GM18867 (cell line): ENCODE measurements around the gene RPS6KB2.

Source experiments
- ATAC-seq: cut with Tn5 transposase; IDR thresholded peaks from one replicate; pipeline ENCODE4 v1.9.1; 2021; ENCODE audit warnings: mild to moderate bottlenecking, moderate library complexity; ENCODE audit not compliant: unreplicated experiment

The RPS6KB2 gene

DNA sequence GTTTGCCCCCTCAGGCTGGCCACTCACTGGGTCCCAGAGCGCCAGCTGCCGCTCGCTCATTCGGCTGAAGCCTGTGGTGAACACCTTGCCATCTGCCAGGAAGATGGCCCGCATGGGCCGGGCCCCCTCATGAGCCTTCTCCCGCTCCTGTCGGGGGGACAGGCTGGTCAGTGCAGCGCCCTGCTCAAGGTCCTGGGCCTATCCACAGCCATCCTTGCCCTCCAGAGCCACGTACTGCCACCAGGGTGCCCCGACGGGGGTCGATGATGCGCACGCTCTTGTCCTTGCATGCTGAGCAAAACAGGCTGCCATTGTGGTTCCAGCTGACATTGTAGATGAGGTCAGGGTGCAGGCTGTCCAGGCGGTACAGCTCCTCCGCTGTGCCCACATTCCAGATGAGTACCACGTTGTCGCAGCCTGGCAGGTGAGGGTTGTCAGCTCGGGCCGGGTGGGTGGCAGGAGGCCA is 12.8 kb downstream of the RPS6KB2 start:
- no peak for ATAC-seq

DNA sequence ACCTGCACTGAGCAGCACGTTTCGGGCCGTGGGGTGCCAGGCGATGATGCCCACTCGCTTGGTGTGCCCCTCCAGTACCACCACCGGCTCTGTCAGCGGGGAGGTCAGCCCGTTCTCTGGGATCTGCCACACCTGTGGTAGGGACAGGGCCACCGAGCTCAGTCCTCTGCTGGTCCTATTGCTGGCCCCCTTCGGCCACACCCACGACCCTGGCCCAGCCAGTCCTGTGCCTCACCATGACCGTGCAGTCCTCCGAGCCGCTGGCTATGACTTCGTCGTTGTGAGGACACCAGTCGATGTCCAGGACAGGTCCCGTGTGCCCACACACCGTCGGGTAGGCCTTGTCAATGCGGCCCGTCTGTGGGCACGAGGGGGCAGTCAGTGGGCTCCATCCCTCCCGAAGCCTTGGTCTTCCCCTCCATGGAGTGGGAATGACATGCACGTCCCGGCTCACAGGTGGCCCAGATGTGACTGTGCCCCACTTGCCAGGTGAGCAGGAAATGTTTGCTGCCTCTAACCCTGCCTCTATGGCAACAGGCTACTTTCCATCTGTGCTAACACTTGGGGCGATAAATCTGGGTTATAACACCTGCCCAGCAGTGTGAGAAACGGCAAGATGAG is 13.5 kb downstream of the RPS6KB2 start:
- ATAC-seq: no peak

DNA sequence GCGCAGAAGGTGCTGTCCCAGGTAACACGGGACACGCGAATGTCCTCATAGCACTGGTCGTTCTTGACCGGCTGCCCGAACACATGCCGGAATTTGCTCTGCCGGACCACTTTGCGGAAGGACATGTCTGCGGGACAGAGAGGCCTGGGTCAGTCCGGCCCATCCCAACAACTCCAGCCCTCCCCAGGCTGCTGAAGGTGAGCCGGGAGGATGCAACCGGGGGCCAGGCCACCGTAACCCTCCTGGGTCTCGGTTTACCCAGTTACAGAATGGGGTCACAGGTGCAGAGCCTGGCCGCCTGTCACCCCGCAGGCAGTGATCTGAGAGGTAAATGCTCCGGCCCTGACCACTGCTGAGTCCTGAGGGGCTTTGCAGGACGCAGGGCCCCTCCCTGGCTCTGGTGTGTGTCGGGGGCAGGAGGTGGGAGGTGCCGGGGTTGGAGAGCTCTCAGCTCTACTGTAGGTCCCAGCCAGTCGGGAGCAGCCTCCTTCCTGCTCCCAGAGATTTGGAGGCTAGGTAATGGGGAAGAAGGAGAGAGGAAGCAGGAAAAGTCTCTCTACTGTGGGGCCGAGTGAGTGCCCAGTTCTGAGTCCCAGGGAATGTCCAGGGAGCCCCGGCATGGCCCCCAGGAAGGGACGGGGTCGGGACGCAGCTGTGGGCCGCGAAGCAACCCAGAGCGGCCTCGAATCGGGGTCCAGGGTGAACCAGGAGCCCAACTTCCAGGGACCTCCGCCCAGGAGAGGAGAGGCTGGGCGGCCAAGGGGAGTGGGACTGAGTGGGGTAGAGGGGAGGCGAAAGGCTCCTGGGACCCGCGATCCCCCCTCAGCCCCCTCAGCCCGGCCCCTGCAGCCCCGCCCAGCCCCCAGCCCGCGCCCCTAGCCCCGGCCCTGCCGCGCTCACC is 14.5 kb downstream of the RPS6KB2 start:
- ATAC-seq: peak; percentile 3

DNA sequence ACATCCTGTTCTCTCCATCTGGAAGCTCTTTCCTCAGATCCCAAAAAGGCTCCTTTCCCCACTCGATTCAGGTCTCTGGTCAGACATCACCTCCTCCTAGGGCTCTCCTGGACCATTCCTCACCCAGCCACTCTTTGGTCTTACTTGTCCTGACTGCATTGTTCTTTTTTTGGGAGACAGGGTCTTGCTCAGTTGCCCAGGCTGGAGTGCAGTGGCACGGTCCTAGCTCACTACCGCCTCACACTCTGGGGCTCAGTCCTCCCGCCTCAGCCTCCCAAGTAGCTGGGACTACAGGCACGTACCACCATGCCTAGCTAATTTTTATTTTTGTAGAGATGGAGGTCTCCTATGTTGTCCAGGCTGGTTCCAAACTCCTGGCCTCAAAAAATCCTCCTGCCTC is 17.2 kb downstream of the RPS6KB2 start:
- no peak for ATAC-seq

DNA sequence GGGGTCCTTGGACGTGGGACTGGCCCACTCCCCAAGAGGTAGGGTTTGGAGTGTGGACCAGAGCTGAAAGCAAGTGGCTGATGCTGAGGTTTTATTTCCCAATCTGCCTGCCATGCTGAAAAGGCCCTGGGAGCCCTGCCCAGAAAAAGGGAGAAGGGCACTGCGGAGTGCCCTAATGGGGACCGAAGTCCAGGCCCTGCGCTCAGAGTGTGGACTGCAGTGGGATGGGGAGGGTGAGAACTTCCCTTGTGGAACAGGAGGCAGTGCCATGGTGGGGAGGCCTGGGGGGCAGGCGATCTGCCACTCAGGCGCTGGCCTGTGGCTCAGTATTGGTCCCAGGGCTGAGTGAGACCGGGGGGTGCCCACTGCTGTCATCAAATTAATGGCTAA is 19.9 kb downstream of the RPS6KB2 start:
- no peak for ATAC-seq

DNA sequence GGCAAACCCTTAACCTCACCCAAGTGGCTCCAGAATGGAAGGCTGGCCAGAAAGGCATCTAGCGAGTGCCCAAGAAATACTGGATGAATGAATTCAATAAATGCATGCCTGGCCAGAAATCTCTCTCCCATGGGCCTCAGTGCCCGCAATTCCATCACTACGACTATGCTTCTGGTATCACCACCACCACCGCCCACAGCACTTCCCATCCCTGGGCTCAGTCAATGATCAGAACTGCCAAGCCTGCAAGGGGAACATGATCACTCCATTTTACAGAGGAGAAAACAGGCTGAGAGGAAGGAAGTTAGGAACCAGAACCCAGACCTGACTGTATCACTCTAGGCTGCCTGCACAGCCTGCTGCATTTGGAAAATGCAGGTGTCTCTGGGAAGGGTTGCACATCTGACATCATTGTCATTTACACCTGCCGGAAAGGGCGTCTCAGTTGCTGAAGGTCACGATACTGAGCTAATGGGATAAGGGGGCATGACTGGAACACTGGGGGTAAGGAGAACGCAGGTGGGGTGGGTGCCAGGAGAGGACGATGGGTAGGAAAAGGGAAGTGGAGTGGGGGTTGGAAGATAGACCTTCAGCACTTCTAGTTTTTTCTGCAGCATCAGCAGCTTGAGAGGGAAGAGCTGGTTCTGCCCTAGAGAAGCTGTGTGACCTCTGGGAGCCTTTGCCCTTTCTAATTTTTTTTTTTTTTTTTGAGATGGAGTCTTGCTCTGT is 21.0 kb downstream of the RPS6KB2 start:
- no peak for ATAC-seq

DNA sequence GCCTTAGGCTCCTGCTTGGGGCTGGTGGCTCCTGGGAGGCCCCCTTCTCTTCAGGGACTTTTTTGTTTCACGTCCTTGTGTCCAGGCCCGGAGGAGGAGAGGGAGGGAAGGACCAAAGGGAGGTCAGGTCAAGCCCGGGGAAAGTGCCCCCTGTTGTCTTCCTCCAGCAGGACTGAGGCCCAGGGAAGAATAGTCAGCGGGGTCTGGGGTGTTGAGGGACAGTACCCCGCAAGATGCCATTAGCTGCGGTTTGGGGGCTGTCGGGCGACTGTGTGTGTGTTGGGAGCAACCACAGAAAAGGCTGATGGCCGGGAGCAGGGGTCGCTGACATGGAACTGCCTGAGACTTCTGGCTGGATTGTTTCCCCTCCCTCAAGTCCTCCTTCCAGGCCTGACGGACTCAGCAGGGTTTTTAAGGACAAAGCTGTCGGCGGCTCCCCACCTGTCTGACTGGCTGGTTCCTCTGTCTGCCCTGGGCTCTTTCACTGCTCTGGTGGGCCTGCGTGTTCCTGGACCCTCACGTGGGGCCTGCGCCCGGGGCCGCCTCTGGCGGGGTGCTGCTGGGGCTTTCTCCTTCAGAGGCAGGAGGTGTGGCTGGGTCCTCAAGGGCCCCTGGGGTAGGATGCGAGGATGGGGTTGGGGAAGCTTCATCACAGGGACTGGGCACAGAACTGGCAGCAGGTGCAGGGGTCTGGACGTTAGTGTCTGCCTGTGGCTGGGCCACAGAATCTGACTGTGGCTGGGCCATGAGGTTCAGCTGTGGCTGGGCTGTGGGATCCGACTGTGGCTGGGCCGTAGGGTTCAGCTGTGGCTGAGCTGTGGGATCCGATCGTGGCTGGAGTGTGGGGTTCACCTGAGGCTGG is 22.7 kb downstream of the RPS6KB2 start:
- ATAC-seq: no peak

DNA sequence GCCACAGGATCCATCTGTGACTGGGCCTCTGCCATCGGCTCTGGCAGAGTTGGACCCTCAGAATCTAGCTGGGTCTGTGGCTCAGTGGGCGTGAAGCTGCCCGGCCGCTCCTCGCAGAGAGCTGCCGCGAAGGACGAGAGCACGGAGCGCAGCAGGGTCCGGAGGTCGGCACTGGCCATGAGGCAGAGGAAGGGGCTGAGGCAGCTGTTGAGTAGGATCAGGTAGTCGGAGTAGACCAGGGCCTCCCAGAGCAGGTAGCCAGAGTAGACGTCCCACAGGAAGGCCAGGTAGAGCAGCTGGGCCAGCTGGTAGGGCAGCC is 23.3 kb downstream of the RPS6KB2 start:
- no peak for ATAC-seq

DNA sequence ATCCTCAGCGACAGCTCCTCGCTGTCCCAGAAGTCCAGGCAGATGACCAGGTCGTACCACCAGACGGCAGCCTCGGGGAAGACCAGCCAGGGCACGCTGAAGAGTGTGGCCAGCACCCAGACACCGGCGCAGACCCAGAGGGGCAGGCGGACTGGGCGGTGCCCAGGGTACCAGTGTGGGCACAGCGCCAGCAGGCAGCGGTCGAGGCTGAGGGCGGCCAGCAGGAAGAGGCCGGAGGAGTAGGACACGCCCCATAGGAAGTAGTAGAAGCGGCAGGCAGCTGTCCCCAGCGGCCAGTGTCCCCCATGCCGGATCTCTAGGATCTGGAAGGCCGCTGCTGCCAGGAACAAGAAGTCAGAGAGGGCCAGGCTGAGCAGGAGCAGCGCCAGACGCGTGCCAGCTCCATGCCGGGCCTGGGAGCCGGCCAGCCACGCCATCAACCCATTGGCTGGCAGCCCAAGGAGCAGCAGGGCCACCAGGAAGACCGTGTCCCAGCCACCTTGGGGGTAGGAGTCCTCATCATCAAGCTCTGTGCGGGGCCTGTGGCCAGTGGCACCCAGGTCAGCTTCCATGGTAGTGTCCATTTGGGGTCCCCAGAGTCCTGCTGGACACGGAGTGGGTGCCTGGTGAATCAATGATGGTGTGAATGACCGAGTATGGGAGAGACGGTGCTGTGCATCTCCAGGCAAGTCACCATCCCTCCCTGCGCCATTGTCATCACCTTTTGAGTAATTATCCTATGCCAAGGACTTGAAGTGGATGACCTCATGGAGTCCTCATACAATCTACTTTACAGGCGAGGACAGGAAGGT is 24.1 kb downstream of the RPS6KB2 start, which contains the start of gene GPR152:
GPR152 (minus strand) TSS at position 589 of the 812 bp plus-strand sequence; CDS start at position 584, 5 bp downstream.
- no peak for ATAC-seq

DNA sequence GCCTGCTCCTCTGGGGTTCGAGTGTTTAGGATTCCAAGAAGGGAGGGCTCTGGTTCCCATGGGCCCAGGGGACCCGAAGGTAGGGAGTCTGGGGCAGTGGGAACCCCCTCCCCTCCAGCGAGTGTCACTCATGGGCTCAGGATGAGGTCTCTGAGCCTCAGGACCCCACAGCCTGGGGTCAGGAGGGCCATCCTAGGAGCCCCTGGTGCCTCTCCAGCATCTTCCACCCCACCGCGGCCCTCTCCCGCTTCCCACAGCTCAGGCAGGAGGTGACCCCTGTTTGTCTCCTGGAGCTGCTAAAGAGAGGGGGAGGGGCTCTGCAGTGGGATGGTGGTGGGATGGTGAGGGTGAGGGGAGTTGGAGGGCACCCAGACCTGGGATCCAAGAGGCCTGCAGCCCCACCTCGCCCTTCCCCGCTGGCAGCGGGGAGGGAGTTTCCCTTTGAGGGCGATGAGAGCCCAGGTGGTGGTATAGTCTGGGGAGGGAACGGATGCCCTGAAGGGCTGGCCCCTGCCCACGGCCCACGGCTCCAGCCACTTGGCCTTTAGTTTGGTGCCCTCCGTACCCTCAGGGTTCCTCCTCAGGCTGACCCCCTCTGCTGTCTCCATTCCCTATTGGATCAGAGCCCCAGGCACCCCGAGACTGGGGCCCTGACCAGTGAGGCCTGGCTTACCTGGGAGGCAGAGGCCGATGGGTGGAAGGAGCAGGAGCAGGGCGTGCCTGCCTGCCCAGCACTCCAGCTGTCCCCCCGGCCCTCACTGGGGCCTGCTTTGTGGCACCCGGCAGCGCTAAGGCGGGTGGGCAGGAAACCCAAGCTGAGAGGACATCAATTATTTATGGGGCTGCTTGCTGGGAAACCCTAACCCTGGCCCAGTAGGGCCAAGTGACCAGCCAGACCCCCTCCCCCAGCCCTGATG is 25.8 kb downstream of the RPS6KB2 start:
- ATAC-seq: no peak

DNA sequence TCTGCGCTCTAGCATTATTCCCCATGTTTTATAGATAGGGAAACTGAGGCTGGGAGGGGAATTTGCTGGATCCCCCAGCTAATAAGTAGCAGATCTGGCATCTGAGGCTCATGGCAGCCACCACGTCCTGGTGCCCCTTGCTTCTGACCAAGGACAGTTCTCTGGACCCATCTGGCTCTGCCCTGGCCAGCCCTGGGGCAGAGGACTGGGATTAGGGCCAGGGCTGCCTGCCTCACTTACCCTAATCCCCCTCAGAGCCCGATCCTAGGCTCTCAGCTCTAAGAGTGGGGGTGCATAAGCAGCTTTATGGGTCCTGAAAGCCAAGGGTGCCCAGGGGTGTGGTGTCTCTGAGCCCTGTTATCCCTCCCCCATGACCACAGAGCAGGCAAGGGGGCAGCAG is 26.8 kb downstream of the RPS6KB2 start, which contains the start of gene CABP4:
CABP4 (plus strand) TSS at position 301 of the 400 bp plus-strand sequence; CDS start at position 371, 70 bp downstream.
- no peak for ATAC-seq

DNA sequence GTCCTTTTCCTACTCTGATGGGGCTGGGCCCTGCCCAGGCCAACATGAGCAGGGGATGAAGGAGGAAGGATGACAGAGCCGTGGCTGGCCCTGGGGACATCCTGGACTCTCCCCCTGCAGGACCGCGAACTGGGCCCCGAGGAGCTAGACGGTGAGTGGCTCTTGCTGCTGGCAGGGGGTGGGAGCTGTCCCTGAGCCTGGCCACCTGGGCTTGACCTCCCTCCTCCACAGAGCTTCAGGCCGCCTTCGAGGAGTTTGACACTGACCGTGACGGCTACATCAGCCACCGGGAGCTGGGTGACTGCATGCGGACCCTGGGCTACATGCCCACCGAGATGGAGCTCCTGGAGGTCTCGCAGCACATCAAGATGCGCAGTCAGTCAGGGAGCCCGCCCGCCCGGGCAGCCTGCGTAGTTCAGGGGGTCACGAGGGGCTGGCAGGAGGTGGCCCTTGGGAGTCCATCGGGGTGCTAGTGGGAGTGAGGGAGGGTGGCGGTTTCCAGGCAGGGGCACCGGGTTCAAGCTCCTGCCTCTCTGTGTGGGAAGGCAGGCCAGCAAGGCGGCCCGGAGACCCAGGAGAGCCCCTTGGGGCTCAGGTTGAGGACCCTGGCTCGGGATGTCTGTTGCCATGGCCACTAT is 27.9 kb downstream of the RPS6KB2 start:
- ATAC-seq: no peak

DNA sequence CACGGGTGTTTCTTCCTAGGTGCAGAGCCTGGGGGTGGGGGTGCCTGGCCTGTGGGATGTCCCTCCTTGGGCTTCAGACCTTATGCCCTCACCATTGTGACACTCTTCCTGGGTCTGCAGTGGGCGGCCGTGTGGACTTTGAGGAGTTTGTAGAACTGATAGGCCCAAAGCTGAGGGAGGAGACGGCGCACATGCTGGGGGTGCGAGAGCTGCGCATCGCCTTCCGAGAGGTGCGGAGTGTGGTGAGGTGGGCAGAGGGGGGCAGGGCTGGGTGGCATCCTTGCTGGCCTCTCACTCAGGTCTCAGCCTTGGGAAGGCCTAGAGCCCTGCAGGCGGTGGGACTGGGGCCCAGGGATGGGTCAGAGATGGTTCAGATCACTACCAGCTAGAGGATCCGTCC is 29.2 kb downstream of the RPS6KB2 start:
- ATAC-seq: no peak

DNA sequence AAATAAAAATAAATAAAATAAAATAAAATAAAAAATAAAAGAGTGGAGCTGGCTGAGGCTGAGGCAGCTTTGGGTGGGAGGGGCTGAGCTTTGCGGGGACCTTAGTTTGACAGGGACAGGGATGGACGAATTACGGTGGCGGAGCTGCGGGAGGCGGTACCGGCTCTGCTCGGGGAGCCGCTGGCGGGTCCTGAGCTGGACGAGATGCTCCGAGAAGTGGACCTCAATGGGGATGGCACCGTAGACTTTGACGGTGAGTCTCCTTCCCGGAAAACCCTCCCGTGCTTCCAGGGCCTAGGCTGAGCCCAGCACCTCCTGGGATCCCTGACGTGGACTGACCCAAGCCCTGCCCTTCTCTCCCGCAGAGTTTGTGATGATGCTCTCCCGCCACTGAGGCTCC is 30.0 kb downstream of the RPS6KB2 start:
- ATAC-seq: no peak

DNA sequence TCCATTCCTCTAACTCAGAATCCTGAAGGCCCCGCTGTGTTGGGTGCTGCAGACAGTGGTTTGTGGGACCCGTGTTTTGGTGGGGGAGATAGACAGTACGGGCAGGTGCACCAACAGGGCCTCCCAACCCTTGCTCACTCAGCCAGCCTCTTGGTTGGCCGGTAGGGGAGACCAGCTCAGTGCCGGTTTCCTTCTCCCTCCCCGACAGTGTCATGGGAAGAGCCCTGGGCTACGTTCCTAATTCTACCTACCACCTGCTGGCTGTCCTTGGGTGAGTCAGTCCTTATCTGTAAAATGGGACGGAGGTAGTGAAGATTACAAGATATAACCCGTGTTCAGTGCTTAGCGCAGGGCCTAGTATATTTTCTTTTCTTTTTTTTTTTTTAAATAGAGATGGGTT is 34.9 kb downstream of the RPS6KB2 start:
- no peak for ATAC-seq

DNA sequence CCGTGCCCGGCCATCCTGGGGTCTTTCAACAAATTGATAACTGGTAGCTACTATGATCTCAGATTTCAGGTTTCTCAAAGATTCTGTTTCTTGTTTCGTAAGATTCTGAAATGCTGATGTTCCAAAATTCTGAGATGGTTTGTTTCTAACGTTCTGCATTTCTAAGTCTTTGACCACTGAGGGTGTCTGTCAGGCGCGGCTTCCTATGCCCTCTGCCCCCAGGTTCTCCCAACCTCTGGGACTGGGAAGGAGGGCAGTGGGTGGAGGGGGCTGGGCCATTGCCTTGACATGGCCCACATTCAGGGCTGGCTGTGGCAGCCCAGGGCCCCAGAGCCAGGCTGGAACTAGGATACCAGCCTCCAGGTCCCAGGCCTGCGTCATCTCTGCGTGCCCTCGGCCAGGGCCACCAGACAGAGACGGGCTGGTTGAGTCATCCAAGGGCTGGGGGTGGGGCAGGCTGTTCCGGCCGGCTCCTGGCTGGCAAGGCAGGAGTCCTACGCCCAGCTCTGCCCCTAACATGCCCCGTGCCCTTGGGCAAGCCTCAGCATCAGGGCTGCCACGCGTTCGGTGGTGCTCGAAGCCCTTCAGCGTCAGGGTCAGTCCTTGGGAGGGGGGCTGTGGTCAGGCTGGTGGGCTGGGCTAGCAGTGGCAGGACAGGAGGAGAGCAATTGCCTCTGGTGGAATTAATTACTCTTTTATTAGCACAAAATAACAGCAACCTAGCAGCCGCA is 35.6 kb downstream of the RPS6KB2 start:
- no peak for ATAC-seq

DNA sequence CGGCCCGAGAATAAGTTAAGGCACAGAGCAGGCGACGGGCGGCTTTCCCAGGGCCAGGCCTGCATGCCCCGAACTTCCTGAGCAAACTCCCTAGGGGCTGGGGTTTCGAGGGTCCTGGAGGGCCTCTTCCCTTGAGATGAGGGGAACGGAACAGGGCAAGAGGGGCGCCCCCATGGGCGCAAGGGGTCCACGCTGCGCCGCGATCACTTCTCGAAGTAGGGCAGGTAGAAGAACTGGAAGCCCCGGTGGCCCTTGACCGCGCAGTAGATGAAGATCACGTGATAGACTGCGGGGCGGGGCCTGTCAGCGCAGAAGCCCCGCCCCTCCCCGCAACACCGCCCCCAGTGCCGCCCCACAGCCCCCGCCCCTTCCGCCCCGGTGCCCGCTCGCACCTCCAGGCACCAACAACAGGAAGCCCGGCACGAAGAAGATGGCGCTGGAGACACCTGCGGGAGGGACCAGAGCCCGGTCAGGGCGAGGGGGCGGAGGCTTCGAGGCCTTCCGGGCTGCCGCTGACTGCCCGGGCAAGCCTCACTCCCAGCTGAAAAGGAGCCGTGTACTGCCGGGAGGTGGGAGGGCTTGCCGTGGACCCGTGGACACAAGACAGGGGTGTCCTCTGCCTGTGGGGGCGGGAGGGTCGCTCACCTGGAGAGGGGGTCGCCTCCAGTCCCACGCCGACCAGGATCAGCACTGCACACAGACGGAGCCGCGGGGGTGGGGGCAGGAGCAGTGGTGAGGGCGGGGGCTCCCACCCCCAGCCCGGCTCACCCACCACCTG is 36.3 kb downstream of the RPS6KB2 start:
- peak; percentile 59 for ATAC-seq
